Colonic mucosa (tissue), 4 donors: ENCODE data around the gene DDA1. TPM values are rescaled to one million over a fixed set of nuclear protein-coding genes. Genes with fewer than 3 reads are reported as not detected.
"Not testable (repeated sequence)": the region's sequence is repeated elsewhere in the genome, so short reads cannot be mapped to it uniquely, and the experiment has no call there.

ENCODE experiments used
- DNase-seq: peaks from one replicate; pipeline ENCODE4 v3.0.0-alpha.2; 2020
- H3K27ac ChIP-seq: fragments of 200-600 bp; one replicate; pipeline ENCODE4 v1.8.0; 2021
- H3K27me3 ChIP-seq: fragments of 200-600 bp; one replicate; pipeline ENCODE4 v1.8.0; 2021
- H3K36me3 ChIP-seq: fragments of 200-600 bp; one replicate; pipeline ENCODE4 v1.8.0; 2021
- H3K4me1 ChIP-seq: fragments of 200-600 bp; one replicate; pipeline ENCODE4 v1.8.0; 2021; ENCODE audit warnings: mild to moderate bottlenecking
- H3K4me3 ChIP-seq: fragments of 200-600 bp; one replicate; pipeline ENCODE4 v1.8.0; 2021
- H3K9ac ChIP-seq, 2 donors: one replicate each; pipeline ENCODE4 v1.7.0; 2013; ENCODE audit warnings: control low read depth in 2 of 2, low read depth in 2 of 2, low read length in 2 of 2
- H3K9me3 ChIP-seq: fragments of 200-600 bp; one replicate; pipeline ENCODE4 v1.8.0; 2021
- CTCF ChIP-seq: fragments of 200-600 bp; IDR thresholded peaks from one replicate; pipeline ENCODE4 v1.8.0; 2022; ENCODE audit warnings: antibody characterized with exemption, mild to moderate bottlenecking
- intact Hi-C: fragments of 100-400 bp; cut with DNase I; formaldehyde crosslinking; loops from one replicate; pipeline ENCODE4 v1.14.1; 2022
- total RNA-seq, 2 donors: library from RNA; stranded (reverse); fragmentation: NEBNext Ultra II Directional in 1 of 2; extraction: Animal tissue kit (Norgen Biotek cat#: 25700) in 1 of 2; gene quantifications; one replicate each; pipeline ENCODE4 v1.2.1, GENCODE V29; 2021
- donor health status: healthy.
- donor health status: DM: no; HTN: no; CAD: no.
- donor health status: DM: no; HTN: no; CAD: no.

Gene DDA1
- total RNA-seq, 2 donors from 2014 or later = 39.1 to 45.0 TPM

GRCh38 chr19:17358395-17358794 is 49.0 kb downstream of the DDA1 start:
- no peak for TF ChIP-seq CTCF
- no peak overlapping the region for H3K27ac ChIP-seq

DNA sequence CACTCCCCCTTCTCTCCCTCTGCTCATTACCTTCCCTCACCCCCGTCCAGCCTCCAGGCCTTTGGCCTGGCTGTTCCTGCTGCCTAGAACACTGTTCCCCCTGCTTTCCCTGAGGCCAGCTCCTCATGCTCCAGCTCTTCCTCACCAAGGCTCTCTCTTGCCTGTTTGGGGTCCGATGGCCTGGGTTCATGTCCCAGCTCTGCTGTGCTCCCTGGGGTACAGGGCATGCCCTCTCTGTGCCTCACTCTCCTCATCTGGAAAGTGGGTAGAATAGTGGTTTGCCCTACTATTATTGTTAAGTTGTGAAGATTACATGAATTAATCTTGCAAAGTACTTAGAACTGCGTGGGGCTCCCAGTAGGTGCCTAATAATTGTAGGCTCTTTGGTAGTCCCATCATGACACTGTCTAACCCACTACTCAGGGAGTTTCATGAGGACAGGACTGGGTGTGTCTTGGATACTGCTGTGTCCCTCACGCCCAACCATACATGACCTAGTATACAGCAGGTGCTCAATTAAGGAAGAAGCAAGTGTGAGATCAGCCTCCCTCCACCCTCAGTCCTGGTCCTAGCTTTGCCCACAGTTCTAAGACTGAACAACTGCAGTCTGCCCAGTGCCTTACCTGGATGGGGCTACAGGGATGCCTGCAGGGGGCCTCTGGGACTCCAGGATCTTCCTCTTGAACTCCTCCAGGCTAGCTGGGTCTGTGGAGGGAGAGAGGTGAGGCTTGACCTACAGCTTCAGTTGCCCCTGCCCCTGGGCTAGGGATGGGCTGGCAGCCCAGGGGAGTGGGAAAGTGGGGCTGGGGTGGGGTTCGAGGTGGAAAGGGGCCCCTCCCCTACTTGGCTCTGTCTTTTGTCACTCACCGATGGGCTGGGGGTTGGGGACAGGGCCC is 50.8 kb downstream of the DDA1 start:
- no peak for DNase-seq
- no peak overlapping the region for H3K9ac ChIP-seq
- H3K4me3 ChIP-seq = no peak overlapping the region
- H3K27ac ChIP-seq = no peak overlapping the region
- H3K36me3 ChIP-seq = no peaks in the 10 kb centered on the region
- intact Hi-C loops = no loop called here
- H3K27me3 ChIP-seq = no peaks in the 10 kb centered on the region
- H3K9me3 ChIP-seq = no peaks in the 10 kb centered on the region
- H3K4me1 ChIP-seq = no peaks in the 10 kb centered on the region
- no peak for TF ChIP-seq CTCF

More at GRCh38 chr19:17358395-17358794, 49.0 kb downstream of the DDA1 start:
- Histone ChIP-seq H3K4me3 (no peak overlapping the region), H3K4me1 (no peaks in the 10 kb centered on the region), H3K9ac (no peak overlapping the region), H3K27me3 (no peaks in the 10 kb centered on the region), H3K9me3 (no peaks in the 10 kb centered on the region), H3K36me3 (no peaks in the 10 kb centered on the region)
- intact Hi-C loops = no loop called here
- no peak for DNase-seq

DNA sequence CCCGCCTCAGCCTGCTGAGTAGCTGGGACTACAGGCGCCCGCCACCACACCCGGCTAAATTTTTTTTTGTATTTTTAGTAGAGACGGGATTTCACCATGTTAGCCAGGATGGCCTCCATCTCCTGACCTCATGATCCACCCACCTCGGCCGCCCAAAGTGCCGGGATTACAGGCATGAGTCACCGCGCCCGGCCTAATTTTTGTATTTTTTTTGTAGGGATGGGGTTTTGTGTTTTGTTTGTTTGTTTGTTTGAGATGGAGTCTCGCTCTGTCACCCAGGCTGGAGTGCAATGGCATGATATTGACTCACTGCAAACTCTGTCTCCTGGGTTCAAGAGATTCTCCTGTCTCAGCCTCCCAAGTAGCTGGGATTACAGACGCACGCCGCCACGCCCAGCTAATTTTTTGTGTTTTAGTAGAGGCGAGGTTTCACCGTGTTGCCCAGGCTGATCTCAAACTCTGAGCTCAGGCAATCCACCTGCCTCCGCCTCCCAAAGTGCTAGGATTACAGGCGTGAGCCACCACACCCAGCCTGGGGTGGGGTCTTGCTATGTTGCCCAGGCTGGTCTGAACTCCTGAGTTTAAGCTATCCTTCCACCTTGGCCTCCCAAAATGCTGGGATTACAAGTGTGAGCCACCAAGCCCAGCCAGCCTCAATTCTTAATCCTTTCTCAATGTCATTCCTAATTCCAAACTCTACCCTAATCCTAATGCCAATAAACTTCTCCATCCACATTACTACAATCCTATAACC is 54.7 kb downstream of the DDA1 start:
- H3K36me3 ChIP-seq, H3K4me3 ChIP-seq, H3K27me3 ChIP-seq, intact Hi-C loops, H3K27ac ChIP-seq, H3K4me1 ChIP-seq, H3K9me3 ChIP-seq, DNase-seq, H3K9ac ChIP-seq: not testable (repeated sequence)

GRCh38 chr19:17365361-17365760 is 56.0 kb downstream of the DDA1 start:
- H3K27me3 ChIP-seq = no peaks in the 10 kb centered on the region
- no peaks in the 10 kb centered on the region for H3K9me3 ChIP-seq
- intact Hi-C loops = no loop called here
- H3K27ac ChIP-seq = no peak overlapping the region
- H3K4me3 ChIP-seq = no peak overlapping the region
- H3K9ac ChIP-seq = no peak overlapping the region
- DNase-seq = no peak
- TF ChIP-seq CTCF = no peak
- no peaks in the 10 kb centered on the region for H3K36me3 ChIP-seq
- no peaks in the 10 kb centered on the region for H3K4me1 ChIP-seq

DNA sequence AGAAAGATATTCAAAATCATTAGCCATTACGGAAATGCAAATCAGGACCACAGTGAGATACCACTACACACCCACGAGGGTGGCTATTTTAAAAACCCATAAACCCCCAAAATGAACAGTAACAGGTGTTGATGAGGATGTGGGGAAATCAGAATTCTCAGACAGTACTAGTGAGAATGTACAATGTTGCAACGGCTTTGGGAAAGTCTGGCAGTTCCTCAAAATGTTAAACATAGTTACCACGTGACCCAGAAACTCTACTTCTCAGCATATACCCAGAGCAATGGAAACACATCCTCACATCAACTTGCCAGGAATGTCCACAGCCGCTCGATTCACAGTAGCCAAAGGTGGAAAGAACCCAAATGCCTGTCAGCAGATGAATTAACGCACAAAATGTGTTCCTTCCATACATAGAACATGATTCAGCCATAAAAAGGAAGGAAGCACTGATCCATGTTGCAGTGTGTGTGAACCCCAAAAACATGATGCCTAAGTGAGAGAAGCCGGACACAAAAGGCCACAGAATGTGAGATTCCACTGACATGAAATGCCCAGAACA is 60.7 kb downstream of the DDA1 start:
- H3K27me3 ChIP-seq = no peaks in the 10 kb centered on the region
- no peak overlapping the region for H3K4me3 ChIP-seq
- TF ChIP-seq CTCF = no peak
- intact Hi-C loops = no loop called here
- DNase-seq = no peak
- H3K4me1 ChIP-seq = no peaks in the 10 kb centered on the region
- H3K27ac ChIP-seq = peak overlapping the region; percentile 12
- no peaks in the 10 kb centered on the region for H3K36me3 ChIP-seq
- H3K9me3 ChIP-seq = no peaks in the 10 kb centered on the region
- H3K9ac ChIP-seq = no peak overlapping the region

Other genes starting within 250 kb of the DDA1 start
- 10 to 100 TPM; 10.6 to 29.8 TPM for gene HAUS8, start 234.1 kb upstream of the DDA1 start, total RNA-seq
- 10 to 100 TPM; 56.5 to 89.2 TPM for gene MYO9B, start 233.8 kb upstream of the DDA1 start, total RNA-seq
- 10 to 100 TPM; 18.2 to 22.4 TPM for gene USE1, start 94.2 kb upstream of the DDA1 start, total RNA-seq
- gene OCEL1, start 83.3 kb upstream of the DDA1 start, total RNA-seq = 10 to 100 TPM; 35.7 to 46.9 TPM
- 100 to 1,000 TPM; 129 to 195 TPM for gene NR2F6, start 63.6 kb upstream of the DDA1 start, total RNA-seq
- gene USHBP1, start 44.8 kb upstream of the DDA1 start, total RNA-seq = 1 to 10 TPM; 1.1 to 1.3 TPM
- 10 to 100 TPM; 73.7 to 94.7 TPM for gene BABAM1, start 42.1 kb upstream of the DDA1 start, total RNA-seq
- gene ANKLE1, start 27.7 kb upstream of the DDA1 start, total RNA-seq = under 1 TPM; 0.27 to 0.44 TPM
- 1 to 10 TPM; 4.3 to 5.2 TPM for gene ABHD8, start 6.1 kb upstream of the DDA1 start, total RNA-seq
- 100 to 1,000 TPM; 127 to 184 TPM for gene MRPL34, start 3.7 kb upstream of the DDA1 start, total RNA-seq
- 10 to 100 TPM in 1 of 2 donors, 1 to 10 TPM in 1; 8.9 to 13.7 TPM for gene ANO8, start 25.3 kb downstream of the DDA1 start, total RNA-seq
- 10 to 100 TPM; 15.4 to 26.9 TPM for gene GTPBP3, start 28.0 kb downstream of the DDA1 start, total RNA-seq
- gene PLVAP, start 67.8 kb downstream of the DDA1 start, total RNA-seq = 10 to 100 TPM; 20.8 to 47.1 TPM
- not detected for gene CCDC194, start 84.6 kb downstream of the DDA1 start, total RNA-seq
- 10 to 100 TPM; 12.8 to 15.6 TPM for gene BST2, start 96.1 kb downstream of the DDA1 start, total RNA-seq
- gene MVB12A, start 110.5 kb downstream of the DDA1 start, total RNA-seq = 10 to 100 TPM; 53.1 to 70.1 TPM
- gene TMEM221, start 139.1 kb downstream of the DDA1 start, total RNA-seq = not detected
- gene NXNL1, start 151.4 kb downstream of the DDA1 start, total RNA-seq = not detected
- gene SLC27A1, start 161.0 kb downstream of the DDA1 start, total RNA-seq = 1 to 10 TPM; 4.2 to 5.1 TPM
- 100 to 1,000 TPM in 1 of 2 donors, 10 to 100 TPM in 1; 93.0 to 114 TPM for gene PGLS, start 202.1 kb downstream of the DDA1 start, total RNA-seq
- 10 to 100 TPM; 51.4 to 90.9 TPM for gene COLGALT1, start 246.1 kb downstream of the DDA1 start, total RNA-seq